ENCODE measurements around the gene ATF6. TPM values are rescaled to one million over a fixed set of nuclear protein-coding genes. Genes with fewer than 3 reads are reported as not detected.

ATF6 gene
- total and polyA plus RNA-seq, 2 of the 4 experiments (the other 2 are of a cell fraction), result 12.2 to 17.6 TPM

DNA sequence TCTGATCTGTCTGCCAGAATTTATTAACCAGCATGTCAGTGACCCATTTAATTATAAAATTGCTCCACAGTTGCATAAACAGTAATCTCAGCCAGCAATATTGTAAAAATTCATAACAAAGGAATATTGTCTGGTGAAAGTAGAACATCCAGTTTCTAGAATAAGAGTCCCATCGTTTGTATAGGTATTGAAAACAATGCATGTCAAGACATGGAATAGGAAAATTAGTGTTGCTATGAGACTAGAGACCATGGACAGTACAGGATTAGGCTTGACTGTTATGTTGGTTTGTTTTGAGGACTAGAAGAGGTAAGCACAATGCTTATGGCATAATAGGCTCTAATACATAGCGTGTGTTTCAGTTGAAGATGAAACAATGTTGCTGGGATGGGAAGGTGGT lies 37.1 kb downstream of the ATF6 start:
- Histone ChIP-seq H3K9me3 (ENCODE audit: control insufficient read depth, insufficient read depth, low read length) (no peaks in the 10 kb centered on the region), H2AK5ac (ENCODE audit: low read depth, low read length) (no peak overlapping the region), H2BK15ac (ENCODE audit: low read depth, low read length) (no peak overlapping the region), H2AFZ (replicated peaks; ENCODE audit: low read length, poor library complexity) (no peak overlapping the region), H3K18ac (ENCODE audit: low read depth, low read length) (no peak overlapping the region), H3K79me1 (ENCODE audit: low read depth in 1 of 2, low read length in 2 of 2) (peaks cover 0 to 3% of the 10 kb centered on the region in 2 experiments; a peak in 2 of 4 replicates), H2BK5ac (ENCODE audit: low read depth, low read length, poor library complexity, severe bottlenecking) (no peak overlapping the region), H3K23ac (ENCODE audit: low read depth, low read length) (no peak overlapping the region), H3K27me3 (ENCODE audit: control insufficient read depth, insufficient read depth, low read length) (no peaks in the 10 kb centered on the region), H4K8ac (ENCODE audit: low read depth in 2 of 2, low read length in 2 of 2) (no peak overlapping the region), H3K4me3 (ENCODE audit: insufficient read depth, low read depth, low read length) (no peak overlapping the region), H2BK20ac (ENCODE audit: low read depth, low read length) (no peak overlapping the region), H3K4me1 (ENCODE audit: control insufficient read depth, insufficient read depth, low read length) (no peaks in the 10 kb centered on the region), H3K4me2 (ENCODE audit: low read depth, low read length) (no peak overlapping the region), H3K14ac (replicated peaks; ENCODE audit: low read depth, low read length) (no peak overlapping the region), H2AK9ac (replicated peaks; ENCODE audit: low read depth, low read length, poor library complexity) (no peak overlapping the region), H3K9ac (ENCODE audit: low read depth, low read length) (no peak overlapping the region), H4K20me1 (ENCODE audit: insufficient read depth, low read length) (no peaks in the 10 kb centered on the region), H3K36me3 (ENCODE audit: control insufficient read depth, insufficient read depth, low read length) (peaks cover 5% of the 10 kb centered on the region; the same call in 1 of the 2 replicates), H3K27ac (ENCODE audit: insufficient read depth, low read length) (no peak overlapping the region), H3K9me1 (ENCODE audit: insufficient read depth, low read length) (no peaks in the 10 kb centered on the region), H4K91ac (ENCODE audit: insufficient read depth, low read depth, low read length) (no peak overlapping the region), H4K5ac (ENCODE audit: low read depth, low read length) (no peak overlapping the region), H2BK120ac (ENCODE audit: low read depth, low read length) (no peak overlapping the region), H3K4ac (ENCODE audit: low read depth, low read length) (no peak overlapping the region), H3K56ac (ENCODE audit: extremely low read depth, insufficient read depth, low read length) (no peak overlapping the region)
- DNase-seq (no peak), ATAC-seq (ENCODE audit: low read depth) (no peak)
- no TSS peak for BruUV-seq (replicated peaks)
- intact Hi-C loops (cut with micrococcal nuclease) (no loop called here), in situ Hi-C loops (cut with MboI; ENCODE audit: low sequenced_read_pairs) (no loop called here), dilution Hi-C loops (cut with HindIII; ENCODE audit: low sequenced_read_pairs, unreplicated experiment) (no loop called here)
- CTCF ChIA-PET, result interaction anchor here (1.2 kb wide), 1 partner anchor 234 kb away, joined by 3 read pairs; no protein-coding TSS in a partner anchor
- POLR2A ChIA-PET (ENCODE audit: unreplicated experiment), result no interaction called here
- TF ChIP-seq POLR2A (IDR thresholded peaks at IDR 0.05; ENCODE audit: low read depth, low read length) (no peak), MXI1 (IDR thresholded peaks at IDR 0.05; ENCODE audit: borderline replicate concordance, low read depth, low read length) (no peak), RCOR1 (IDR thresholded peaks at IDR 0.05; ENCODE audit: insufficient replicate concordance, low read length) (no peak), BHLHE40 (IDR thresholded peaks at IDR 0.05; ENCODE audit: low read depth, low read length) (no peak), RFX5 (IDR thresholded peaks at IDR 0.05; ENCODE audit: low read depth, low read length) (no peak), MAFK (IDR thresholded peaks at IDR 0.05; ENCODE audit: low read depth, low read length) (no peak), CEBPB (IDR thresholded peaks at IDR 0.05; ENCODE audit: low read depth, low read length) (no peak), NFE2L2 (IDR thresholded peaks at IDR 0.05; ENCODE audit: low read depth, low read length) (no peak), MAZ (IDR thresholded peaks at IDR 0.05; ENCODE audit: borderline replicate concordance, low read depth, low read length) (no peak), CHD1 (IDR thresholded peaks at IDR 0.05; ENCODE audit: low read depth, low read length) (no peak)
- TF ChIP-seq, protein P1, sequence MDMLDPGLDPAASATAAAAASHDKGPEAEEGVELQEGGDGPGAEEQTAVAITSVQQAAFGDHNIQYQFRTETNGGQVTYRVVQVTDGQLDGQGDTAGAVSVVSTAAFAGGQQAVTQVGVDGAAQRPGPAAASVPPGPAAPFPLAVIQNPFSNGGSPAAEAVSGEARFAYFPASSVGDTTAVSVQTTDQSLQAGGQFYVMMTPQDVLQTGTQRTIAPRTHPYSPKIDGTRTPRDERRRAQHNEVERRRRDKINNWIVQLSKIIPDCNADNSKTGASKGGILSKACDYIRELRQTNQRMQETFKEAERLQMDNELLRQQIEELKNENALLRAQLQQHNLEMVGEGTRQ (IDR thresholded peaks at IDR 0.05; ENCODE audit: low read depth, low read length), result no peak
- WGBS, 2 experiments (ENCODE audit: extremely low coverage in 2 of 2, insufficient read length in 1 of 2), result 92% methylated on average over 2 of the region's 2 CpGs; no CpG with 5 or more reads in 1 of the 2 experiments
